NCI-H526 (cell line): ENCODE results near the gene USP16.
A peak's percentile ranks its signal among the peaks of the same experiment; 100 is the strongest.
"Not testable (repeated sequence)": the region's sequence is repeated elsewhere in the genome, so short reads cannot be mapped to it uniquely, and the experiment has no call there.

Source experiments
- DNase-seq, 2 experiments: peaks; one replicate each; lab custom pipeline; 2025; lab: John Stamatoyannopoulos, UW

Gene USP16

DNA sequence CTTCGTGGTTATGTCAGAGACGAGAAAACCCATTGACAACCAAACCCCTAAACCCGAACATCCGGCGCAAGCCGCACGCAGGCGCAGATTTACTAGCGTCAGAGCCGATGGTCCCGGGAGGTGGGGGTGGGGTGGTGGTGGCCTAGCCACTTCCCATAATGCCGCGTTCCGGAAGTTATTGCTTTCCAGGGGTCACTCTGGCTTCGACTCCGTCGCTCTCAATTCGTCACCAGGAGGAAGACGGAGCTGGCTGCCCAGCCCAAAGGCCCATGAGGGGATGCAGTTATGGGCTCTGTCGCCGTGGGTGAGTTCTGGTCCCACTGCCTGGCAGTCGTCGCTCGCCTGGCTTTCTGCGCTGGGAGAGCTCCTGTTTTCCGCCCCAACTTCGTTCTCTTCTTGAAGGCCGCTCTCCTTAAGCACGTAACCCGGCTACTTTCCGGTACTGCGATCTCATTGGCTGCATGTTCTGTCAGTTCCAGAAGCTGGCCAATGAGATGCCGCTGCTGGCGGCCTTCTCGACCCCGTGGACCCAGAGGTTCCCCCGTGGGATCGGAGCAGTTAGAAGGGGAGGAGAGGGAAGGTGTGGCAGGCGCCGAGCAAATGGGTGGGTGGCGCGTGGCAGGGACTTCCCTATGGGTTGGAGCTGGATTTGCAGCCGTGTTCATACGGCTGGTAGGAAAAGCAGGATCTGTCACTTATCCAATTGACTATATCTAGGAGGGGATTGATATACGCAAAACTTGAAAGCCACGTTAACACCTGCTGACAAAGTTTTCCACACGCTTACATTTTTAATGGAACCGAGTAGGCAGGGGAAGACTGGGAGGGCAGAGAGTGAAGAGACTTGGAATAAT lies at the start of gene USP16:
Gene USP16 (plus strand): TSS at position 195 of the 854 bp plus-strand sequence. CDS start 3,246 bp downstream, outside the sequence.
- DNase-seq = peak; percentile 97

DNA sequence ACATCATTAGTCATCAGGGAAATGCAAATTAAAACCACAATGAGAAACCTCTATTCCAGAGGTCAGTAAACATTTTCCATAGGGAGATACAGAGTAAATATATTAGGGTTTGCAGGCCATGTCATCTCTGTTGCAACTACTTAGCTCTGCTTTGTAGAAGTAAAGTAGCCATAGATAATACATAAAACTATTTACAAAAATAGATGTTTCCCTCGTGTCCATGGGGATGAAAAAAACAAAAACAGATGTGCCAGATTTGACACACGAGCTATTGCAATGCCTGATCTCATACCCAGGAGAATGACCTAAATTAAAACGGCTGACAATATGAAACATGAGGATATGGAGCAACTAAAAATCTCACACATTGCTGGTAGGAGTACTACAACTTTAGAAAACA lies 49.1 kb upstream of the USP16 start:
- DNase-seq = peak; percentile 21 to 23

DNA sequence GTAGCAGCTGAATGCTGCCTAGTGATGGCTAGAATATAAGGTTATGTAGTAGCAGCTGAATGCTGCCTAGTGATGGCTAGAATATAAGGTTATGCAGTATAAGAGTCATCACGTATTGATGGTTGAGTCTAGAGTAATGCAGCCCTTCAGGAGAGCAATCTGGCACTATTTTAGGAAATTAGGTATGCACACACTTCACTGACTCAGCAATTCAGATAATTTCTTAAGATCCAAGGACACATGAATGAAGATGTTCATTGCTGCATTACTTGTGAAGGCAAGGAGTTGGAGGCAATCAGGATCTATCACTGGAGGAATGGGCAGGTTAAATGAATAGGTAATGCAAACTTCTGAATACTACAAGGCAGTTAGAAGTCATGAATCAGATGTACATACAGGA lies 45.4 kb upstream of the USP16 start:
- DNase-seq = no peak

DNA sequence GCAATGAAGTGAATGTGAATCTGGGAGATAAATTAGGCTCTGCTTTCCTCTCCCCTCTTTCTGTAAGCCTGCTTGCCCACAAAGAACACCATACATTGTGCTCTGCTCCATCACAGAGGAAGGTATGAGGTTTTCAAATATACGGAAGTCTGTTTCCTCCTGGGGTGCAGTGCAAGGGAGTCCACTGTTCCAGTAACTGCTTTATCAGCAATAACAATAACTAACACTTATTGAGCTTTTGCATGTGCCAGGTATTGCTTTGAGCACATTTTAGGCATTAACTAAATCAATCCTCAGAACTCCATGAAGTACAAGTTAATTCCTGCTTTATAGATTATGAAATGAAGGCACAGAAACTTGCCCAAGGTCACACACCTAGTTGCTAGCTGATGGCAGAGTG lies 41.8 kb upstream of the USP16 start:
- no peak for DNase-seq

DNA sequence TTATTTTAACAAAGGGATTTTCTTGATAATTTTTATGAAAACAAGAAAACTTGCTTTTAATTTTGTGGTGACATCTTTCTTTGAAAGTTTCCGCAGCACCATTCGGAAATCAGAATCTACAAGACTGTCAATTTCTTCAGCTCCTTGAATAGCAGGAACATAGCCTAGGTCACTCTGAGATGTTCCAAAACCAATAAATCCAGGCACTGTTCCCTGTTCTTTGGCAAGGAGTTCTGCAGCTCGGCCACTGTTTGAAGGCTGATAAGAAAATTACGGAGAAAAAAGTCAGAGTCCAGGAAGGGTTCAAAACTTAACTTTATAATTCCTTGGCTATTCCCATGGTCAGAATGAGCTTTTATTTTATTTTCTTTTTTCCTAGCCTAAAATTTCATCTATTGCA lies 37.8 kb upstream of the USP16 start:
- no peak for DNase-seq

DNA sequence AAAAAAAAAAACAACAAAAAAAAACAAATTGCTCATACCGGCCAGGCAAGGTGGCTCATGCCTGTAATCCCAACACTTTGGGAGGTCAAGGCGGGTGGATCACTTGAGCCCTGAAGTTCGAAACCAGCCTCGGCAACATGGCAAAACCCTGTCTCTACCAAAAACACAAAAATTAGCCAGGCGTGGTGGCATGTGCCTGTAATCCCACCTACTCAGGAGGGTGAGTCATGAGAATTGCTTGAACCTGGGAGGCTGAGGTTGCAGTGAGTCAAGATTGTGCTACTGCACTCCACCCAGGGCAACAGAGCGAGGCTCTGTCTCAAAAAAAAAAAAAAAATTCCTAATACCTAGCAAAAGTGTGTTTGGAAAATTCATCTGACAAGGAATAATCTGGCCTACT lies 36.3 kb upstream of the USP16 start:
- DNase-seq = not testable (repeated sequence)

DNA sequence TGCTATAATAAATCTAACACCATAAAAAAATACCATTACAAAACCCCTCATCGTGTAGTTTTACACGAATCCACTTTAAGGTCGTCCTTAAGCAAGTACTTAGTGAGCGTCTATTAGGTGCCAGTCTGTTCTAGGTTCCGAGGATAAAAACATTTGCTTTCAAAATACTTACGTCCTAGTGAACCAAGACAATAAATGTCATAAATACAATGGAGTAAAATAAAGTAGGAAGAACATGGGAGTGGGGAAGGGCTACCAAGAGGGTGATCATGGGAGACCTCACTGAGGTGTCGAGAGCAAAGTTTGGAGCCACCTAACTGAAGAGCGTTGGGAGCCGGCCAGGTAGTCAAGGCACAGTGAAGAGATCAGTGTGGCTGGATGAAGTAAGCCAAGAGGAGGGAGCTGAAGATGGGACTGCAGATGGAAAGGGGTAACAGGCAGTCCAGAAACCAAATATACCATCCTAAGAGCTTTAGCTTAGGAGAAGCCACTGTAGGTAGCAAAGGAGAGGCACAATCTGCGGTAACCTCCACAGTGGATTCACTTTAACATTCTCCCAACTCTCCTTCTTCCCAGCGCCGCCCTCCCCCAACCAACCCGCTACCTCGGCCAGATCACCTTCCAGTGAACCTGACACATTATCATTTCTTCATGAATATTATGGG lies 32.5 kb upstream of the USP16 start:
- DNase-seq = peak in 1 of 2 experiments; percentile 12

DNA sequence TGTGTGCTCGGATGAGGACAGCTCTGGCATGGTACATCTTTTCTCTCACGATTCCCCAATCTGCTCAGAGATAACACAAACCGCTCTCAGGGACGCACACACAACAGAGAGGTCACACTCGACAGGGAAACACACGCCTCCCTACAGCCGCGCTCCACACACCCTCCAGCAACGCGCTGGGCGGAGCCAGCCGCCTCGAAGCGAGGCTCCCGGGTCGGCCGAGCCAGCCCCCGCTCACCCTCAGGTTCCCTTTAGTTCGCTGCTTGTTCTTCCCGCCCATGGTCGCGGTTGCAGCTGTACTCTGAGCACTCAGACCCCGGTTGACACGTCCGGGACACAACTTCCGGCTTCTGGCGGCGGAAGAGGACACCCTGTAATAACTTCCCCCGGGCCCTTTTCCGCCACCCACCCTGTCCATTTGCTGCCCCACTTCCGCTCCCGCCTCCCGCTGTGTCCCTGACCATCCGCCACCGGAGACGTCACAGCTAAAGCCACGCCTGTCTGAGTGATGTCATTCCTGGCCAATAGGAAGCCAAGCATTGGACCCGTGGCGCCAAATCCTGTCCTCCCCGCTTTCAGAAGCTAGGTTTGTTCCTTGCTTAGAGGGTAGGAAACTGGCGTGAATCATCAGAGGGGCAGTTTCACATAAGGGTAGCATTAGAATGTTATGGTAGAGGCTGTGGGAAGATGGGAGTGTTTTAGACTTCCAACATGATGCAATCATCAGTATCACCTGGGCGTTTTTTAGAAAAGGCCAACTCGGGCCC lies 31.8 kb upstream of the USP16 start, which contains the start of gene LTN1:
Gene LTN1 (minus strand): TSS at position 352 of the 767 bp plus-strand sequence. CDS start 72 bp downstream, at position 280.
- DNase-seq = peak; percentile 96 to 99

DNA sequence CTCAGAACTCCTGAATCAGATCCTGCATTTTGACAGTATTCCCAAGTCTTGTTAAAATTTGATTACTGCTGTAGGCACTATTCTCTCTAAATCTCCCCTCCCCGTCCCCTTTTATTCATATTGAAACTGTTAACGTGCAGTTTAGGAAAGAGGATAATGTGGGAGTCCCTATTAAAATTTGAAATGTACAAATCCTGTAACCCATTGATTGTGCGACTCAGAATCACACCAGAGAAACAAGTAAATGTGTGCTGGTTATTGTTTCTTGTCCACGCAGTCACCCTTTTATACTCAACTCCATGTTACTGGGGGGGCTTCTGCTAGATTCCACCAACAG lies 31.2 kb upstream of the USP16 start:
- DNase-seq = no peak

DNA sequence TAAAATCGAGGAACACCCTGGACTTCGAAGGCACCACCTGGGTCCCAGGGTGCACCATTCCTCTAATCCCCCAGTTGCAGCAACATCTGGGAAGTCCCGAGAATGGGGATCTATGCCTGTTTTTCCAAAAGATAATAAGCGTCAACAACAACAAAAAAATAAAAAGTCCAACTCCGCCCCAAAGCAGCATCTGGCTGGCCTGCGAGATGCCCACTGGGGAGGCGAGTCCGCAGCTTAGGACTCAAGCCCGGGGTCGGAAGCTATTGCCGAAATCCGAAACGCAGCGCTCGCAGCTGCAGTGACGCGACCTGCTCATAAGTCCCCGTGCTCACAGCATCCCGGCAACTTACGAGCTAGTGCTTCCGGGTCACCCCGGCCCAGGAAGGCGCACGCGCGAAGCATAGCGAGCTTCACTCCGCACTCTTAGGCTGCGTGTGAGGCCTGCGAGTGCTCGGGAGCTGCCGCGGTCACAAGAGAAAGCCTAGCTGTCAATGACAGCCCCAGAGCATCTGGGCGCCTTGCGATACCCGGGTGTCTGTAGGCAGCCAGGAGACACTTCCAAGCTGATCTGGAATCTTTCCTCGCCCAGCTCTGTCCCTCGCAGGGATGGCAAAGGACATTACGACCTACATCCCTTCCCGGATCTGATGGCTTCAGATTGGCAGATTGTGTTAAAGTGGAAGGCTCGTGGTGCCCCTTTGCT lies 21.9 kb upstream of the USP16 start:
- DNase-seq = peak; percentile 83 to 95

DNA sequence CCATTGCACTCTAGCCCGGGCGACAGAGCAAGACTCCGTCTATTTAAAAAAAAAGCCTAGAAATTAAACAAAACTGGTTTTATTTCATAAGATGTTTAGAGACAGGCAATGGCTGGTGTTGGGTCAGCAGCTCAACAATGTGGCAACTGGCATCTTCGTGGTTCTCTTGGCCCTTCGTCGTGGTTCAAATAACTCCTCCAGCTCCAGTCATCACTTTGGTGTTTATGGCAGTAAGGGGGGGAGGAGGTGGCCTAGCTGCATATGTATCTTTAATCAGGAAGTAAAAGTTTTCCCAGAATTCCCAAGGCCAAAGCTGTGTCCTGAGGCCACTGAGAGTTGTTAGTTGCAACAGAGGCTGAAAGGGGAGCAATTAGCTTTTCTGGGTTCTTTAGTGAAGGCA lies 18.8 kb upstream of the USP16 start:
- DNase-seq = no peak

DNA sequence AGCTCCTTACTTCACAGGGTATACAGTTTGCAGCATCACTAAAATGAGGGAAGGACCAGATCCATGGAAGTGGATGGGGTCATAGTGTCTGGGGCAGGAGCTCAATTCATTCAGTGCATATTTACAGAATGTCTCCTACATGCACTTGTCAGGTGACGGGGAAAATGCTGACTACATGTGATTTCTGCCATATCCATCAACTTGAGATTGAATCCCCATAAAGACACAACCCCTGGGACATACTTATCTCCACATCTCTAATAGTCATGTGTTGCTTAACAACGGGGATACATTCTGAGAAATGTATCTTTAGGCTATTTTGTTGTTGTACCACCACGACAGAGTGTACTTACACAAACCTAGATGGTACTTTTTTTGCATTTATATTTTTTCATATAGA lies 17.3 kb upstream of the USP16 start:
- no peak for DNase-seq

DNA sequence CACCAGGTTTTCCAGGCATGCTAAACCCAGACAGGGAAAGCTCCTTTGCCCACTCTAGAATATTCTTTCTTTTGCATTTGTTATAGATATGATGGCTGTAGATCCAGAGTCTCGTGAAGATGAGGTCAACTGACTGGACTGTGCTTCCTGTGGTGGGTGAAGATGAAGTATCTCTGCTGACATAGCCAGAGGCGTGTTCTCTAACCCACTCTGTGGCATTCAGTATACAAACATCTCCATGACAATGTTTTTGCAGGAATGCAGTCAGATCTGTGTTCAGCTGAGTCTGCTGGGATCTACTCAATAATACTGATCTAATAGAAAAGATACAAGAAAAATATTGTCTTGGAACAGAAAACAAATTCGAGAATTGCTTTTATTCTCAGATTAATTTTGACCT lies 16.7 kb upstream of the USP16 start:
- DNase-seq = no peak

DNA sequence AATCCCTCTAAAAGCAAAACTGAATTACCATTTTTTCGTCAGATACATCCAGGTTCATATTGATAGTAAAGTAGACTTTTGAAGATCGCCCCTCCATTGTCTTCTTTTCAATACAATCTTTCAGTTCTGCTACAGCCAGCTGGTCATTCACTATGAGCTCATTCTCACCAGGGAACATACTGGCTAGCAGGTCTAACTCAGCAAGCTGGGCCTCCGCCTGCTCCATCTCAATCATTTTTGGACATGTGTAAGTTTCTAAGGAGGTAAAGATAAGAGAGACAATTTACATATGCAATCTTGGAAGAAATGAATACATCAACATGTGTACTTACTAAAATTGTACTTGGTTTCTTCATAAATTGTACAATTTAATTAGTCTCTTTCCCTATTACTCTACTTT lies 16.1 kb upstream of the USP16 start:
- no peak for DNase-seq

DNA sequence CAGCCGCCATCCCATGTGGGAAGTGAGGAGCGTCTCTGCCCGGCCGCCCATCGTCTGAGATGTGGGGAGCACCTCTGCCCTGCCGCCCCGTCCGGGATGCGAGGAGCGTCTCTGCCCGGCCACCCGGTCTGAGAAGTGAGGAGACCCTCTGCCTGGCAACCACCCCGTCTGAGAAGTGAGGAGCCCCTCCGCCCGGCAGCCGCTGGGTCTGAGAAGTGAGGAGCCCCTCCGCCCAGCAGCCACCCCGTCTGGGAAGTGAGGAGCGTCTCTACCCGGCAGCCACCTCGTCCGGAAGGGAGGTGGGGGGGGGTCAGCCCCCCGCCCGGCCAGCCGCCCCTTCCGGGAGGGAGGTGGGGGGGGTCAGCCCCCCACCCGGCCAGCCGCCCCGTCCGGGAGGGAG lies 13.2 kb upstream of the USP16 start:
- not testable (repeated sequence) for DNase-seq

DNA sequence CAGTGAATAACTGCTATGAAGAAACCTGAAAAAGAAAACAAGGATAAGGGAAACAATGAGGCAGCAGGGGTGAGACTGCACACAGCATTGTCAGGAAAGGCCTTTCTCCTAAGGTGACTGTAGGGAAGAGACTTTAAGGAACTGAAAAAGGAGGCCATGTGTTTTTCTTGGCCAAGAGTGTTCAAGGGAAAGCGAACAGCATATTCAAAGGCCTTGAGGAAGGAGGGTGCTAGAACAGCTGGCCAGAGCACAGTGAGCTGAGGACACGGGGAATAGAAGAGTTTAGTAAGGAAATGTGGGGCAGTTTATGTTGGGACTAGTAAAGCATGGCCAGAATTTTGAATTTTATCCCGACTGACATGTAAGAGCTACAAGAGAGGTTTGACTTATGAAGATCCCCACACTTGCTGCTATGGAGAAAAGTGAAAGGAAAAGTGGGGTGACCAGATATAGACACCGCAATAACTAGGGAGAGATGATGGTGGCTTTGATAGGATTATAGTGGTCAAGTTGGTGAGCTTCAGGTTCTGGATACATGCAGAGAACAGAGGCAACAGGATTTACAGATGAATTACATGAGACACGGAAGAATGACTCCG lies 6.7 kb upstream of the USP16 start:
- DNase-seq = no peak

DNA sequence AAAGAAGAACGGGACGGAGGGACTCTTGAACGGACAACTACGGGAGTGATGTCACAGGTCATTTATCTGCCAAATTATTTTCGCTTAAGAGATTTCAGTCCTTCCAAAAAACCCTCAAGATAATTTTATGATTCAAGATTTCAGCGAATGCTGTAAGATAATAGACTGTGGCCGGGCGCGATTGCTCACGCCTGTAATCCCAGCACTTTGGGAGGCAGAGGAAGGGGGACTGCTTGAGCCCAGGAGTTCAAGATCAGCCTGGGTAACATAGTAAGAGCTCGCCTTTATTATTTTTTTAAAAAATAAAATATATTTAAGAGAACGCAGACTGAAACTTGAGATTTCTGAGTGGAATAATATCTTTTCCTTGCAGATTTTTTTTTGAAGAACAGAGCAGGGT lies 5.9 kb upstream of the USP16 start:
- DNase-seq = peak in 1 of 2 experiments; percentile 10

DNA sequence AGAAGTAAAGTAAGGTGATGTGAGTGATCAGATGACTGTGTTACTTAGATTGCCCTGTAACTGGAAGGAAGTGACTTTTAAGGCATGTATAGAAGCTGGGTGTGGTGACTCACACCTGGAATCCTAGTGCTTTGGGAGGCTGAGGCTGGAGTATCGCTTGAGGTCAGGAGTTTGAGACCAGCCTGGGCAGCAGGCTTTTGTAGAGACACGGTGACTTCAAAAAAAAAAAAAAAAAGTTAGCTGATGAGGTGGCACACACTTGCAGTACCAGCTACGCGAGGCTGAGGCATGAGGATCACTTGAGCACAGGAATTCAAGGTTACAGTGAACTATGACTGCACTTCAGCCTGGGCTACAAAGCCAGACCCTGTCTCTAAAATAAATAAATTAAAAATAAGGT lies 2.3 kb upstream of the USP16 start:
- DNase-seq = no peak

DNA sequence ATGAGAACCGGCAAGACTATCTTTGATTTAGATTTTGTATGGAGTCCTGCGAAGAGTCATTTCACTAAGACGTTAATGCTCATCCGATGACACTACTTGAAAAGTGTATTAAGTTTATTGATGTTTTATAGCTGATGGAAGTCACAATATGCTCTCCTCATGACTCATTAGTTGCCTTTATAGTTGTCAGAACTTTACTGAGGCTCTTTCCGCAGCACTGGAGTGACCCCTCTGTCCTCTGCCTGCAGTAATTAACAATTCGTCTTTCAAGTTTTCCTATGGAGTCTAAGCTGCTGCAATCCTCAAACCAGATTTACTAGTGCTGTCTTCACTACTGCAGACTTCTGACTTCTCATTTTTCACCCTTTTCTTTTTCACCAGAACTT lies 853 bp downstream of the USP16 start:
- no peak for DNase-seq

DNA sequence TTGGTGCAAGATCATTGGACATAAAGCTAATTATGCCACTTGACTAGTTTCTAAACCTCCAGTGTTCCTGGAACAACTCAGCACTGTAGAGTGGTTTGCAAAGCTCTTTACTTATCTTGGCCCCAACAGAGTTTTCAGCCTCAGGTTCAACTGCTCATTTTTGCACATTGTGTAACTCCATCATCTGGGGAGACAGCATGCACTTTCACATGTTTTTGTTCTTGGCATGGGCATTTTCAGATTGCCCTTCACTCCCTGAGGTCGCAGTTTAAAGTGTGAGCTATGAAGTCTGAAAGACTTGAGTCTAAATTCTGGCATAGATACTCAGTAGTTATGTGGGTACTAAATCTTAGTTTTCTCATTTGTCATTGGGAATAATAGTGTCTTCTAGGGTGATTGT lies 5.1 kb downstream of the USP16 start:
- DNase-seq = no peak

DNA sequence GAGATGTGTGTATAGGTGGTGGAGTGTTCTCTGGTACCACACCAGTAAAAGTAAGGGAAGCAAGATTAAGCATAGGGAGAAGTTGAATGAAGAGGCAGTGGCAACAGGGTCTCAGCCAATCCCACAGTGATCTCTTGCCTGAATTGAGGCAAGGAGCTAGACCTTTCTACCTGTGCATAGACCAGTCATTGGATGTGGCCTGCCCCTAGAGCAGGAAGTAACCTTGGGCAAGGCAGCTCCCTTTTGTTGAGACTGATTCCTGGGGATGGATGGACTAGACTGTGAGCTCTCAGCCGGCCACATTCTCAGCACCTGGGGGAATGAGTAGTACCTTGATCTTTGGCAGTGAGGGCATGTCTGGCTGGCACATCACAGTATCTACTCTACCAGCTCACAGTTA lies 6.4 kb downstream of the USP16 start:
- no peak for DNase-seq

DNA sequence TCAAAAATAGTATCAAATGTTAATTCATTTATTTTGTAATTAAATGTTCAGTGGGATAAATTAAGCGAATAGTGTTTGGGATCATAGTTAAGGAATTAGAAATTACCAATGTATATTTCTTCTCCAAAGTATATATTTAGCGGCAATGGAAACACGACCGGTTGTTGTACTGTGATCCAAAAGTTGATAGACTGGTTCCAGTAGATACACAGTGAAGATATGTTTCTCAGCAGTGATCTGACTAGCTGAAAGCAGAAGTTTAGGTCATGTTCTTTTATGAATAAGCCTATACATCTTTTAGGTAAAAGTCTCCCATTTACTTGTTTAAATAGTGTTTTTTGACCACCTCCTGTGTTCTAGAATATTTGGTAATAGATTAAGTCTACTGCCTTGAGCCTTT lies 8.8 kb downstream of the USP16 start:
- no peak for DNase-seq
